K562 treated with DMSO at 1 percent for 48 hours (cell line): ENCODE data around the gene VPREB1. TPM values are rescaled to one million over a fixed set of nuclear protein-coding genes. Genes with fewer than 3 reads are reported as not detected.

Experiments
- total RNA-seq: library from RNA; unstranded; fragments of 300-600 nt; gene quantifications from 2 replicates; pipeline ENCODE4 v1.2.3, GENCODE V29; 2022; ENCODE audit warnings: low replicate concordance; ENCODE audit errors: extremely low read depth

VPREB1 gene, protein sequence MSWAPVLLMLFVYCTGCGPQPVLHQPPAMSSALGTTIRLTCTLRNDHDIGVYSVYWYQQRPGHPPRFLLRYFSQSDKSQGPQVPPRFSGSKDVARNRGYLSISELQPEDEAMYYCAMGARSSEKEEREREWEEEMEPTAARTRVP
- total RNA-seq: not detected in 2 replicates

DNA sequence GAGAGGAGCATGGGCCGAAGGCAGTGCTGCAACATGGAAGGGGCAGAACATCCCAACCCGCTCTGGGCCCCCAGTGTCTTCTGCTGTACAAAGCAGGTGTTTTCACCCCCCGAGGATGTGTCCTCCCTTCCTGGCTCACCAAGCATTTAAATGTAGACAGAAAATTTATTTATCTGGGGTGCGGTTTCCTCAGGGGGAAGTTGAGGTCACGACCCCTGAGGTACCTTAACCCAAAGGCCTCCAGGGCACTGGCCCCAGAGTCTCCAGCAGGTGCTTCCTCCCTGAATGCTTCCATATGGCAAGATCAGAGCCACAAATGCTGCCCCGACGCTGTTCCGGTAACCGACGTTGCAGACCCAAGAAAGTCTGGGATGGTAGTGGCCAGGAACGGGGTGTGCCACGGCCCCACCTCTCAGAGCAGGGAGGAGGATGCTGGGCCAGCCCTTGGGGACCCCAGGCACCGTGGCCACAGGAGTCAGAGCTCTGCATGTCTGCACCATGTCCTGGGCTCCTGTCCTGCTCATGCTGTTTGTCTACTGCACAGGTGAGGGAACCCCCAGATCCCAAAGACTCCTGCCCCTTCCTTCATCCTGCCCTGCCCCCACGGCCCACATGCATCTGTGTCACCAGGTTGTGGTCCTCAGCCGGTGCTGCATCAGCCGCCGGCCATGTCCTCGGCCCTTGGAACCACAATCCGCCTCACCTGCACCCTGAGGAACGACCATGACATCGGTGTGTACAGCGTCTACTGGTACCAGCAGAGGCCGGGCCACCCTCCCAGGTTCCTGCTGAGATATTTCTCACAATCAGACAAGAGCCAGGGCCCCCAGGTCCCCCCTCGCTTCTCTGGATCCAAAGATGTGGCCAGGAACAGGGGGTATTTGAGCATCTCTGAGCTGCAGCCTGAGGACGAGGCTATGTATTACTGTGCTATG, at the start of gene VPREB1:
TSS of gene VPREB1 (plus strand) at position 471 of the 935 bp plus-strand sequence. CDS start at position 499, 28 bp downstream.

